Activated CD4-positive, alpha-beta T cell treated with anti-CD3 and anti-CD28 coated beads, Interleukin-2, amount 10 ng/mL, durations not matched to agents 7 days and 5 days (primary cell): ENCODE results near the gene PPP2R2D. TPM values are rescaled to one million over a fixed set of nuclear protein-coding genes. Genes with fewer than 3 reads are reported as not detected.

Source experiments
- CTCF ChIA-PET: fragments of 350-600 bp; sonication (Branson Sonifier 250); formaldehyde crosslinking; loops from one replicate; lab custom pipeline; 2021; ENCODE audit warnings: antibody characterized with exemption; lab: Charles Lee
- POLR2A ChIA-PET: fragments of 350-600 bp; sonication (Branson Sonifier 250); formaldehyde crosslinking; loops from one replicate; lab custom pipeline; 2021; ENCODE audit warnings: antibody characterized with exemption; lab: Charles Lee
- DNase-seq: peaks from one replicate; pipeline ENCODE4 v3.0.0-alpha.2; 2020
- H3K27ac Mint-ChIP-seq: one replicate; pipeline ENCODE4 v1.8.0; 2021; ENCODE audit warnings: mild to moderate bottlenecking, moderate library complexity, mixed read lengths
- H3K27me3 Mint-ChIP-seq: one replicate; pipeline ENCODE4 v1.8.0; 2021; ENCODE audit warnings: mixed read lengths
- H3K36me3 Mint-ChIP-seq: one replicate; pipeline ENCODE4 v1.8.0; 2021; ENCODE audit warnings: low read depth, mixed read lengths
- H3K4me1 Mint-ChIP-seq: one replicate; pipeline ENCODE4 v1.8.0; 2021; ENCODE audit warnings: mixed read lengths
- H3K4me3 Mint-ChIP-seq: one replicate; pipeline ENCODE4 v1.8.0; 2021; ENCODE audit warnings: mild to moderate bottlenecking, moderate library complexity, mixed read lengths
- H3K9me3 Mint-ChIP-seq: one replicate; pipeline ENCODE4 v1.8.0; 2021; ENCODE audit warnings: mixed read lengths
- total RNA-seq, 2 experiments: library from RNA; stranded (reverse); gene quantifications; one replicate each; pipeline ENCODE4 v1.2.3, GENCODE V29; 2021

Gene PPP2R2D
- total RNA-seq, 2 experiments from 2014 or later: 38.5 to 43.1 TPM

GRCh38 chr10:131975003-131975402 lies 74.2 kb downstream of the PPP2R2D start:
- H3K9me3 Mint-ChIP-seq: no peaks in the 10 kb centered on the region
- no peak for DNase-seq
- peaks cover 55% of the 10 kb centered on the region for H3K36me3 Mint-ChIP-seq
- H3K4me3 Mint-ChIP-seq: no peak overlapping the region
- H3K4me1 Mint-ChIP-seq: peaks cover 93% of the 10 kb centered on the region
- POLR2A ChIA-PET: no interaction called here
- no peaks in the 10 kb centered on the region for H3K27me3 Mint-ChIP-seq
- peak overlapping the region; percentile 51 for H3K27ac Mint-ChIP-seq
- CTCF ChIA-PET: interaction anchor here (1.0 to 1.7 kb wide), 4 partner anchors 9 to 67 kb away, joined by 3 to 5 read pairs (median 4); no protein-coding TSS in a partner anchor

- Mint-ChIP-seq H3K27ac (peak overlapping the region; percentile 52), H3K36me3 (peaks cover 49% of the 10 kb centered on the region), H3K4me3 (no peak overlapping the region), H3K9me3 (no peaks in the 10 kb centered on the region), H3K27me3 (no peaks in the 10 kb centered on the region), H3K4me1 (peaks cover 91% of the 10 kb centered on the region)
- CTCF ChIA-PET: interaction anchor here (0.5 to 1.7 kb wide), 4 partner anchors 11 to 71 kb away, joined by 3 to 4 read pairs (median 4); no protein-coding TSS in a partner anchor
- DNase-seq: no peak
- POLR2A ChIA-PET: no interaction called here
These were observed 75.0 kb downstream of the PPP2R2D start for GRCh38 chr10:131975796-131976195.

- ChIA-PET POLR2A (no interaction called here), CTCF (no interaction called here)
- H3K4me3 Mint-ChIP-seq: peak overlapping the region; percentile 27
- peaks cover 39% of the 10 kb centered on the region for H3K36me3 Mint-ChIP-seq
- no peaks in the 10 kb centered on the region for H3K9me3 Mint-ChIP-seq
- H3K27ac Mint-ChIP-seq: peak overlapping the region; percentile 62
- peaks cover 80% of the 10 kb centered on the region for H3K4me1 Mint-ChIP-seq
- no peak for DNase-seq
- H3K27me3 Mint-ChIP-seq: no peaks in the 10 kb centered on the region
These were observed 76.7 kb downstream of the PPP2R2D start for GRCh38 chr10:131977323-131978096.

GRCh38 chr10:131978366-131978765 lies 77.6 kb downstream of the PPP2R2D start:
- POLR2A ChIA-PET: no interaction called here
- H3K36me3 Mint-ChIP-seq: peaks cover 33% of the 10 kb centered on the region
- peaks cover 78% of the 10 kb centered on the region for H3K4me1 Mint-ChIP-seq
- peak overlapping the region; percentile 0 for H3K4me3 Mint-ChIP-seq
- CTCF ChIA-PET: interaction anchor here (0.9 kb wide), 1 partner anchor 11 kb away, joined by 3 read pairs; no protein-coding TSS in a partner anchor
- H3K27ac Mint-ChIP-seq: no peak overlapping the region
- no peak for DNase-seq
- no peaks in the 10 kb centered on the region for H3K27me3 Mint-ChIP-seq
- H3K9me3 Mint-ChIP-seq: no peaks in the 10 kb centered on the region

GRCh38 chr10:131978851-131979250 lies 78.0 kb downstream of the PPP2R2D start:
- POLR2A ChIA-PET: no interaction called here
- H3K36me3 Mint-ChIP-seq: peaks cover 28% of the 10 kb centered on the region
- H3K4me3 Mint-ChIP-seq: peak overlapping the region; percentile 81
- H3K4me1 Mint-ChIP-seq: peaks cover 73% of the 10 kb centered on the region
- H3K9me3 Mint-ChIP-seq: no peaks in the 10 kb centered on the region
- no peak for DNase-seq
- peaks cover 2% of the 10 kb centered on the region for H3K27me3 Mint-ChIP-seq
- peak overlapping the region; percentile 58 for H3K27ac Mint-ChIP-seq
- CTCF ChIA-PET: interaction anchor here (0.9 kb wide), 1 partner anchor 12 kb away, joined by 3 read pairs; no protein-coding TSS in a partner anchor

- POLR2A ChIA-PET: no interaction called here
- H3K4me1 Mint-ChIP-seq: peaks cover 68% of the 10 kb centered on the region
- H3K27me3 Mint-ChIP-seq: peaks cover 4% of the 10 kb centered on the region
- CTCF ChIA-PET: no interaction called here
- H3K4me3 Mint-ChIP-seq: peak overlapping the region; percentile 81
- peaks cover 25% of the 10 kb centered on the region for H3K36me3 Mint-ChIP-seq
- H3K27ac Mint-ChIP-seq: peak overlapping the region; percentile 78
- H3K9me3 Mint-ChIP-seq: no peaks in the 10 kb centered on the region
- no peak for DNase-seq
These were observed 78.5 kb downstream of the PPP2R2D start for GRCh38 chr10:131979336-131979735.

GRCh38 chr10:131979821-131980270 lies 79.0 kb downstream of the PPP2R2D start:
- Mint-ChIP-seq H3K4me3 (peak overlapping the region; percentile 81), H3K36me3 (peaks cover 25% of the 10 kb centered on the region), H3K27ac (peak overlapping the region; percentile 78), H3K9me3 (no peaks in the 10 kb centered on the region), H3K27me3 (peaks cover 4% of the 10 kb centered on the region), H3K4me1 (peaks cover 63% of the 10 kb centered on the region)
- DNase-seq: no peak
- POLR2A ChIA-PET: no interaction called here
- CTCF ChIA-PET: interaction anchor here (1.3 kb wide), 1 partner anchor 19 kb away, joined by 3 read pairs; no protein-coding TSS in a partner anchor

- Mint-ChIP-seq H3K27me3 (peaks cover 4% of the 10 kb centered on the region), H3K4me1 (peaks cover 58% of the 10 kb centered on the region), H3K36me3 (peaks cover 25% of the 10 kb centered on the region), H3K9me3 (no peaks in the 10 kb centered on the region), H3K27ac (peak overlapping the region; percentile 68), H3K4me3 (peak overlapping the region; percentile 81)
- no peak for DNase-seq
- ChIA-PET POLR2A (interaction anchor here (0.6 kb wide), 1 partner anchor 15 kb away, joined by 6 read pairs; no protein-coding TSS in a partner anchor), CTCF (interaction anchor here (0.6 to 1.6 kb wide), 6 partner anchors 8 to 319 kb away, joined by 3 to 5 read pairs (median 4); no protein-coding TSS in a partner anchor)
These were observed 79.5 kb downstream of the PPP2R2D start for GRCh38 chr10:131980321-131980720.

GRCh38 chr10:131980761-131981428 lies 80.1 kb downstream of the PPP2R2D start:
- ChIA-PET CTCF (interaction anchor here (0.6 to 1.6 kb wide), 7 partner anchors 9 to 318 kb away, joined by 3 to 5 read pairs (median 4); no protein-coding TSS in a partner anchor), POLR2A (interaction anchor here (0.6 kb wide), 1 partner anchor 16 kb away, joined by 6 read pairs; no protein-coding TSS in a partner anchor)
- no peak for DNase-seq
- peak overlapping the region; percentile 81 for H3K4me3 Mint-ChIP-seq
- peaks cover 25% of the 10 kb centered on the region for H3K36me3 Mint-ChIP-seq
- peak overlapping the region; percentile 57 for H3K27ac Mint-ChIP-seq
- H3K4me1 Mint-ChIP-seq: peaks cover 52% of the 10 kb centered on the region
- H3K27me3 Mint-ChIP-seq: peaks cover 4% of the 10 kb centered on the region
- H3K9me3 Mint-ChIP-seq: no peaks in the 10 kb centered on the region

GRCh38 chr10:131981429-131982184 lies 80.8 kb downstream of the PPP2R2D start, which contains the start of gene BNIP3:
BNIP3 (minus strand) TSS chr10:131981923; CDS start chr10:131981806, 117 bp downstream.
- H3K27me3 Mint-ChIP-seq: peaks cover 4% of the 10 kb centered on the region
- DNase-seq: peak; percentile 92
- no peaks in the 10 kb centered on the region for H3K9me3 Mint-ChIP-seq
- peak within 1 kb of the TSS; percentile 80 for H3K27ac Mint-ChIP-seq
- H3K36me3 Mint-ChIP-seq: peaks cover 25% of the 10 kb centered on the region
- peaks cover 45% of the 10 kb centered on the region for H3K4me1 Mint-ChIP-seq
- POLR2A ChIA-PET: no interaction called here
- CTCF ChIA-PET: interaction anchor here (0.6 to 1.6 kb wide), 4 partner anchors 10 to 78 kb away, joined by 4 to 5 read pairs (median 4); no protein-coding TSS in a partner anchor
- H3K4me3 Mint-ChIP-seq: peak within 1 kb of the TSS; percentile 81

- DNase-seq: no peak
- H3K4me1 Mint-ChIP-seq: peaks cover 39% of the 10 kb centered on the region
- ChIA-PET POLR2A (no interaction called here), CTCF (no interaction called here)
- H3K4me3 Mint-ChIP-seq: peak overlapping the region; percentile 68
- H3K27me3 Mint-ChIP-seq: peaks cover 6% of the 10 kb centered on the region
- peaks cover 24% of the 10 kb centered on the region for H3K36me3 Mint-ChIP-seq
- H3K27ac Mint-ChIP-seq: no peak overlapping the region
- no peaks in the 10 kb centered on the region for H3K9me3 Mint-ChIP-seq
These were observed 81.5 kb downstream of the PPP2R2D start for GRCh38 chr10:131982185-131982756.
